Gastroesophageal sphincter (tissue), 4 donors: ENCODE measurements around the gene ZNF540. TPM values are rescaled to one million over a fixed set of nuclear protein-coding genes. Genes with fewer than 3 reads are reported as not detected.

Source experiments
- ATAC-seq: fragments of 150-250 bp; one replicate; pipeline ENCODE4 v1.9.1; 2016; ENCODE audit warnings: mild to moderate bottlenecking, moderate library complexity
- H3K27ac ChIP-seq, 4 donors: fragments of 200-600 bp; sonication (generic) in 3 of 4; 1 replicate in 3 of 4; 2 replicates in 1 of 4; pipeline ENCODE4 v1.5.1; 2016 to 2019
- H3K27me3 ChIP-seq: fragments of 200-600 bp; sonication (generic); one replicate; pipeline ENCODE4 v1.5.1; 2019
- H3K36me3 ChIP-seq, 2 donors: fragments of 200-600 bp; sonication (generic); one replicate each; pipeline ENCODE4 v1.5.1; 2019; ENCODE audit warnings: control low read depth in 1 of 2
- H3K4me1 ChIP-seq, 3 donors: fragments of 200-600 bp; sonication (generic); 1 replicate in 2 of 3; 2 replicates in 1 of 3; pipeline ENCODE4 v1.5.1; 2016 to 2019; ENCODE audit warnings: control low read depth in 2 of 3
- H3K4me3 ChIP-seq, 2 donors: fragments of 200-600 bp; sonication (generic); one replicate each; pipeline ENCODE4 v1.5.1; 2019; ENCODE audit warnings: mild to moderate bottlenecking in 1 of 2, moderate library complexity in 1 of 2
- H3K9me3 ChIP-seq, 3 donors: fragments of 200-600 bp; sonication (generic); one replicate each; pipeline ENCODE4 v1.5.1; 2017 to 2019; ENCODE audit warnings: control low read depth in 2 of 3
- CTCF ChIP-seq, 4 experiments: fragments of 200-600 bp in 2 of 4; fragments of 450-650 bp in 2 of 4; sonication (generic) in 1 of 4; IDR thresholded peaks; one replicate each; pipeline ENCODE4 v1.5.1; 2017 to 2019; ENCODE audit warnings: antibody characterized with exemption in 4 of 4, mild to moderate bottlenecking in 2 of 4, moderate library complexity in 2 of 4
- EP300 ChIP-seq: sonication (generic); formaldehyde crosslinking; IDR thresholded peaks from one replicate; pipeline ENCODE4 v1.6.1; 2017; ENCODE audit warnings: antibody characterized with exemption, mild to moderate bottlenecking
- POLR2A ChIP-seq, 2 donors: fragments of 450-650 bp; IDR thresholded peaks; one replicate each; pipeline ENCODE4 v1.6.1; 2017; ENCODE audit warnings: antibody characterized with exemption in 2 of 2, mild to moderate bottlenecking in 2 of 2, moderate library complexity in 1 of 2
- POLR2AphosphoS5 ChIP-seq: sonication (generic); formaldehyde crosslinking; IDR thresholded peaks from one replicate; pipeline ENCODE4 v1.6.1; 2017; ENCODE audit warnings: antibody characterized with exemption
- WGBS, 2 donors: methylation state at CpG; one replicate each; pipeline ENCODE4 v1.1.5; 2018; ENCODE audit warnings: low coverage in 1 of 2; 5-methylcytosine and 5-hydroxymethylcytosine counted together
- total RNA-seq, 4 donors: library from RNA; depleted of rRNA; stranded (reverse); fragments of >200 nt; gene quantifications; one replicate each; pipeline ENCODE4 v1.1.0, GENCODE V29; 2016

Gene ZNF540
- 10 to 100 TPM in 1 of 4 donors, 1 to 10 TPM in 3; 2.0 to 11.8 (median 4.8) TPM for total RNA-seq

GRCh38 chr19:37594304-37594981 is at the start of gene ZNF540, which contains the start of gene ZNF571:
Gene ZNF540, plus strand, starts transcription at chr19:37594876. Its CDS starts 3,572 bp downstream, at chr19:37598448.
Gene ZNF571, minus strand, starts transcription at chr19:37594792. Its CDS starts 8,116 bp downstream, at chr19:37586676.
- 0 to 2% methylated on average over 7 to 11 of the region's 53 CpGs for WGBS, 2 donors
- Histone ChIP-seq H3K4me3 (peak within 1 kb of the TSS; percentile 68 to 71), H3K4me1 (peaks cover 0 to 23% (median 3%) of the 10 kb centered on the region in 3 donors), H3K27me3 (no peaks in the 10 kb centered on the region), H3K36me3 (peaks cover 0 to 32% of the 10 kb centered on the region in 2 donors), H3K27ac (peak within 1 kb of the TSS; percentile 59 to 97 (median 90)), H3K9me3 (peaks cover 0 to 28% (median 0%) of the 10 kb centered on the region in 3 donors)
- peak; percentile 98 for ATAC-seq
- TF ChIP-seq CTCF (IDR thresholded peaks at IDR 0.05) (no peak), POLR2AphosphoS5 (peak; percentile 89), POLR2A (IDR thresholded peaks at IDR 0.05) (peak; percentile 44 to 52), EP300 (no peak)

DNA sequence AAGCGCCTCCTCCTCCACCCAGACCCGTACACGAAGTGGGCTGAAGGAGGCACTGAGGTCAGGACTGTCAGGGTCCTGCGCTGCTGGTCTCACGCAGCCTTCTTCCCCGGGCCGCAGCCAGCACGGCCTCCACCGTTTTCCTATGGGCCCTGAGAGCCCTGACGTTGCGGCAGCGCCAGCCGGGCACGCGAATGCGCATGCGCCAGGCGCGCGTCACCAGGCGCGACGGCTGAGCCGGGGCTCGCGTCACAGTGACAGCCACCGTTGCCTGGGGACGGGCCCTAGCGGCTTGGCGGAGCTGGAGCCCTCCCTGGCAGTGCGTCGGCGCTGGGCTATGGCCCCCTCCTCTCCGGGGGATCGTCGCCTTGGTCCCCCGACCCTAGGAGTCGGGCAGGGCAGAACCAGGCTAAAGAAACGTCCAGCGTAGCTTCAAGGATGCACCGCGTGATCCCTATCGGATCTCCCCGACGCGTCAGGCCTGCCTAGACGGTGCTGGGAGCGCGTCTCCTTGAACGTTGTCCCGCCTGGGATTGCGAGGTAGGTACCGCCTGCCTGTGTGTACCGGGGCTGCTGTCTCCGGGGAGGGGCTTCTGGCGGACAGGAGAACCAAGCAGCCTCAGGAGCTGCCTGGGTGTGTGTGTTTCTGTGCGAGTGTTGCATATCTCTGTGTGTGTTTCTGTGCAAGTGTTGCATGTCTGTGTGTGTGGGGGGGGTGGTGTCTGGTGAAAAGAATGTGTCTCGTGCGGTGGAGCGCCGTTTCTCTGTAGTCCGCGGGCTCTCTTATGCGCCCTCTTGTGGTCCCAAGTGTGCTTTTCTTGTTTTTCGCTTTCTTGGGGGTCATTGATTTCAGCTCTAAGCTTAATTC is 43.3 kb upstream of the ZNF540 start:
- H3K4me1 ChIP-seq, result no peaks in the 10 kb centered on the region
- H3K4me3 ChIP-seq, result peak overlapping the region in 1 of 2 donors; percentile 36
- H3K27me3 ChIP-seq, result no peaks in the 10 kb centered on the region
- no peak for TF ChIP-seq POLR2AphosphoS5
- no peak for TF ChIP-seq EP300
- TF ChIP-seq POLR2A (IDR thresholded peaks at IDR 0.05), result no peak
- WGBS, 2 donors, result 3% methylated on average over 6 to 8 of the region's 65 CpGs
- H3K27ac ChIP-seq, result no peak overlapping the region
- peaks cover 0 to 19% of the 10 kb centered on the region in 2 donors for H3K36me3 ChIP-seq
- ATAC-seq, result no peak
- peaks cover 0 to 12% (median 1%) of the 10 kb centered on the region in 3 donors for H3K9me3 ChIP-seq

DNA sequence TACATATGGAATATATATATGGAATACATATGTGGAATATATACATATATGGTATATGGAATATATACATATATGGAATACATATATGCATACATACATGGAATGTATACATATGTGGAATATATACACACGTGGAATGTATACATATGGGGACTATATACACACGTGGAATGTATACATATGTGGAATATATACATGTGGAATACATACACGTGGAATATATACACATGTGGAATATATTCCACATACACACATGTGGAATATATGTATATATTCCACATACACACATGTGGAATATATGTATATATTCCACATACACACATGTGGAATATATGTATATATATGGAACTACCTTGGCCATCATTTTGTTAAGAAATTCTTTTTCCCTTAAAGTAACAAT is 31.2 kb upstream of the ZNF540 start:
- Histone ChIP-seq H3K27me3 (no peaks in the 10 kb centered on the region), H3K36me3 (peaks cover 7 to 99% of the 10 kb centered on the region in 2 donors), H3K9me3 (peaks cover 0 to 37% (median 16%) of the 10 kb centered on the region in 3 donors), H3K4me3 (no peak overlapping the region), H3K27ac (no peak overlapping the region), H3K4me1 (no peaks in the 10 kb centered on the region)
- ATAC-seq, result no peak
- no peak for TF ChIP-seq POLR2A (IDR thresholded peaks at IDR 0.05)
- TF ChIP-seq CTCF (IDR thresholded peaks at IDR 0.05), result no peak
- no peak for TF ChIP-seq POLR2AphosphoS5
- no peak for TF ChIP-seq EP300
- 83 to 89% methylated on average over 1 to 3 of the region's 3 CpGs for WGBS, 2 donors

- Histone ChIP-seq H3K27me3 (no peaks in the 10 kb centered on the region), H3K36me3 (peaks cover 7 to 99% of the 10 kb centered on the region in 2 donors), H3K4me3 (no peak overlapping the region), H3K4me1 (no peaks in the 10 kb centered on the region), H3K27ac (no peak overlapping the region), H3K9me3 (peaks cover 0 to 36% (median 16%) of the 10 kb centered on the region in 3 donors)
- 93 to 95% methylated on average over 5 to 7 of the region's 7 CpGs for WGBS, 2 donors
- ATAC-seq, result no peak
- TF ChIP-seq POLR2AphosphoS5, result no peak
- no peak for TF ChIP-seq POLR2A (IDR thresholded peaks at IDR 0.05)
- TF ChIP-seq CTCF (IDR thresholded peaks at IDR 0.05), result no peak
- no peak for TF ChIP-seq EP300
Measured at GRCh38 chr19:37564624-37565369, 29.9 kb upstream of the ZNF540 start.

DNA sequence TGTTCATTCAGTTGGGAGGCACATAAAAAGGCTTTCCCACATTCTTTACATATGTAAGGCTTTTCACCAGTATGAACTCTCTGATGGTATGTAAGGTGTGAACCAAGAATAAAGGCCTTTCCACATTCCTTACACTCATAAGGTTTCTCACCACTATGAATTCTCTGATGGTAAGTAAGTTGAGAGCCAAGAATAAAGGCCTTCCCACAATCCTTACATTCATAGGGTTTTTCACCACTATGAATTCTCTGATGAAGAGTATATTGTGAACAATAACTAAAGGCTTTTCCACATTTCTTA is 29.4 kb upstream of the ZNF540 start:
- Histone ChIP-seq H3K27me3 (no peaks in the 10 kb centered on the region), H3K36me3 (peaks cover 7 to 99% of the 10 kb centered on the region in 2 donors), H3K4me1 (no peaks in the 10 kb centered on the region), H3K4me3 (no peak overlapping the region), H3K27ac (no peak overlapping the region), H3K9me3 (peaks cover 0 to 36% (median 19%) of the 10 kb centered on the region in 3 donors)
- no peak for ATAC-seq
- TF ChIP-seq POLR2AphosphoS5 (no peak), EP300 (no peak), CTCF (IDR thresholded peaks at IDR 0.05) (no peak), POLR2A (IDR thresholded peaks at IDR 0.05) (no peak)
